WTC11 (cell line): ENCODE measurements around the gene AIF1. TPM values are rescaled to one million over a fixed set of nuclear protein-coding genes. Genes with fewer than 3 reads are reported as not detected.

Experiments
- ATAC-seq: fragments of 200-7000 bp; cut with Tn5 transposase; 2 replicates; pipeline ENCODE4 v1.10.0; 2021; ENCODE audit warnings: mild to moderate bottlenecking, moderate library complexity
- CTCF ChIA-PET: fragments of 300-600 bp; sonication (Branson Sonifier 250); formaldehyde crosslinking; loops from one replicate; lab custom pipeline; 2021; ENCODE audit warnings: antibody characterized with exemption; lab: Charles Lee
- POLR2A ChIA-PET: fragments of 350-600 bp; sonication (Branson Sonifier 250); formaldehyde crosslinking; loops from one replicate; lab custom pipeline; 2021; ENCODE audit warnings: antibody characterized with exemption; lab: Charles Lee
- DNase-seq: peaks from one replicate; pipeline ENCODE4 v3.0.0; 2021; ENCODE audit warnings: low spot score
- H3K27ac Mint-ChIP-seq: 2 replicates; pipeline ENCODE4 v1.8.0; 2021; ENCODE audit warnings: mixed read lengths
- H3K27me3 Mint-ChIP-seq: 2 replicates; pipeline ENCODE4 v1.8.0; 2021; ENCODE audit warnings: low read depth, mild to moderate bottlenecking, moderate library complexity, mixed read lengths
- H3K36me3 Mint-ChIP-seq: 2 replicates; pipeline ENCODE4 v1.8.0; 2021; ENCODE audit warnings: mixed read lengths
- H3K4me1 Mint-ChIP-seq: 2 replicates; pipeline ENCODE4 v1.8.0; 2022; ENCODE audit warnings: mixed read lengths
- H3K4me3 Mint-ChIP-seq: 2 replicates; pipeline ENCODE4 v1.8.0; 2021; ENCODE audit warnings: mild to moderate bottlenecking, moderate library complexity, mixed read lengths
- H3K9me3 Mint-ChIP-seq: 2 replicates; pipeline ENCODE4 v1.8.0; 2021; ENCODE audit warnings: mixed read lengths
- ATF6 ChIP-seq: sonication (generic); formaldehyde crosslinking; IDR thresholded peaks from 2 replicates; pipeline ENCODE4 v1.8.1; 2023; ENCODE audit warnings: mild to moderate bottlenecking, missing genetic modification reagents
- CDX4 ChIP-seq: fragments of 250-450 bp; sonication (Bioruptor Pico); IDR thresholded peaks from 2 replicates; pipeline ENCODE4 v1.9.0; 2021; ENCODE audit warnings: moderate library complexity, mild to moderate bottlenecking, inconsistent platforms, borderline replicate concordance
- CTCF ChIP-seq: fragments of 200-600 bp; IDR thresholded peaks from 2 replicates; pipeline ENCODE4 v1.8.0; 2022; ENCODE audit warnings: antibody characterized with exemption
- E2F1 ChIP-seq: sonication (generic); formaldehyde crosslinking; IDR thresholded peaks from 2 replicates; pipeline ENCODE4 v1.8.0; 2022; ENCODE audit warnings: mild to moderate bottlenecking, missing genetic modification reagents
- E2F5 ChIP-seq: sonication (generic); formaldehyde crosslinking; IDR thresholded peaks from 2 replicates; pipeline ENCODE4 v1.8.1; 2022; ENCODE audit warnings: mild to moderate bottlenecking, moderate library complexity, missing genetic modification reagents
- ETV6 ChIP-seq: sonication (generic); formaldehyde crosslinking; IDR thresholded peaks from 2 replicates; pipeline ENCODE4 v1.8.1; 2022; ENCODE audit warnings: mild to moderate bottlenecking, missing genetic modification reagents
- FOXP4 ChIP-seq: sonication (generic); formaldehyde crosslinking; IDR thresholded peaks from 2 replicates; pipeline ENCODE4 v1.8.0; 2022; ENCODE audit warnings: mild to moderate bottlenecking, missing genetic modification reagents
- IRF1 ChIP-seq: sonication (generic); formaldehyde crosslinking; IDR thresholded peaks from 2 replicates; pipeline ENCODE4 v1.8.0; 2023; ENCODE audit warnings: missing genetic modification reagents
- KAT7 ChIP-seq: sonication (generic); formaldehyde crosslinking; IDR thresholded peaks from 2 replicates; pipeline ENCODE4 v1.8.1; 2023; ENCODE audit warnings: missing genetic modification reagents, mild to moderate bottlenecking, borderline replicate concordance
- MAX ChIP-seq: sonication (generic); formaldehyde crosslinking; IDR thresholded peaks from 2 replicates; pipeline ENCODE4 v1.8.0; 2022; ENCODE audit warnings: mild to moderate bottlenecking, missing genetic modification reagents
- NR2C2 ChIP-seq: sonication (generic); formaldehyde crosslinking; IDR thresholded peaks from 2 replicates; pipeline ENCODE4 v1.8.0; 2022; ENCODE audit warnings: mild to moderate bottlenecking, missing genetic modification reagents
- PRRX2 ChIP-seq: fragments of 250-450 bp; sonication (Bioruptor Pico); IDR thresholded peaks from 2 replicates; pipeline ENCODE4 v1.8.0; 2021; ENCODE audit warnings: mild to moderate bottlenecking
- SP1 ChIP-seq: sonication (generic); formaldehyde crosslinking; conservative IDR thresholded peaks from 2 replicates; pipeline ENCODE4 v1.8.1; 2022; ENCODE audit warnings: missing genetic modification reagents
- TEAD4 ChIP-seq: sonication (generic); formaldehyde crosslinking; IDR thresholded peaks from 2 replicates; pipeline ENCODE4 v1.8.0; 2022; ENCODE audit warnings: mild to moderate bottlenecking, missing genetic modification reagents
- ZNF138 ChIP-seq: sonication (generic); formaldehyde crosslinking; conservative IDR thresholded peaks from 2 replicates; pipeline ENCODE4 v1.8.1; 2022; ENCODE audit warnings: mild to moderate bottlenecking, moderate library complexity, missing genetic modification reagents
- ZNF263 ChIP-seq: sonication (generic); formaldehyde crosslinking; IDR thresholded peaks from 2 replicates; pipeline ENCODE4 v1.8.1; 2022; ENCODE audit warnings: low read depth, mild to moderate bottlenecking, moderate library complexity, missing genetic modification reagents
- ZNF281 ChIP-seq: sonication (generic); formaldehyde crosslinking; IDR thresholded peaks from 2 replicates; pipeline ENCODE4 v1.8.0; 2023; ENCODE audit warnings: mild to moderate bottlenecking, missing genetic modification reagents
- ZNF425 ChIP-seq: fragments of 250-450 bp; sonication (Bioruptor Pico); conservative IDR thresholded peaks from 2 replicates; pipeline ENCODE4 v1.9.0; 2021; ENCODE audit warnings: mild to moderate bottlenecking
- total RNA-seq: library from RNA; stranded (reverse); gene quantifications from 3 replicates; pipeline ENCODE4 v1.2.3, GENCODE V29; 2021

AIF1 gene
- total RNA-seq, 1 experiment from 2014 or later, result 5.4 TPM

GRCh38 chr6:31580438-31580740 is 34.6 kb upstream of the AIF1 start (continued):
- TF ChIP-seq ATF6 (CRISPR knock-in tag) (no peak), NR2C2 (CRISPR knock-in tag) (no peak), TEAD4 (CRISPR knock-in tag) (no peak), CDX4 (no peak), E2F1 (CRISPR knock-in tag) (no peak), ZNF425 (CRISPR knock-in tag) (no peak)

- Mint-ChIP-seq H3K9me3 (no peaks in the 10 kb centered on the region), H3K4me3 (peak overlapping the region; percentile 92), H3K36me3 (no peaks in the 10 kb centered on the region), H3K27ac (peak overlapping the region; percentile 10; the same call in 1 of the 2 replicates), H3K27me3 (peaks cover 48% of the 10 kb centered on the region), H3K4me1 (peaks cover 38% of the 10 kb centered on the region)
- ATAC-seq (peak; percentile 72), DNase-seq (peak; percentile 90)
- ChIA-PET POLR2A (interaction anchor here (0.6 to 1.5 kb wide), 5 partner anchors 23 to 282 kb away, joined by 3 to 5 read pairs (median 3); partner anchors contain the start of genes ATP6V1G2, DDX39B, NEU1 and NFKBIL1), CTCF (interaction anchor here (0.5 to 15.1 kb wide), 29 partner anchors 9 to 282 kb away, joined by 3 to 293 read pairs (median 4); partner anchors contain the start of genes ATP6V1G2, C6orf47, DDX39B and MICB)
- TF ChIP-seq SP1 (CRISPR knock-in tag) (no peak), MAX (CRISPR knock-in tag) (peak; percentile 75), E2F5 (CRISPR knock-in tag) (peak; percentile 37; the same call in 1 of the 2 replicates), FOXP4 (0 out of 2 replicates have a peak, but pooled peaks have one; percentile 24), ETV6 (CRISPR knock-in tag) (peak; percentile 65; the same call in 1 of the 2 replicates), PRRX2 (CRISPR knock-in tag) (0 out of 2 replicates have a peak, but pooled peaks have one; percentile 43), KAT7 (CRISPR knock-in tag) (peak; percentile 70; the same call in 1 of the 2 replicates), ZNF281 (CRISPR knock-in tag) (0 out of 2 replicates have a peak, but pooled peaks have one; percentile 46), CDX4 (no peak), CTCF (peak; percentile 95), ZNF138 (CRISPR knock-in tag) (no peak), IRF1 (CRISPR knock-in tag) (no peak), ZNF263 (CRISPR knock-in tag) (peak; percentile 56; the same call in 1 of the 2 replicates)
Measured at GRCh38 chr6:31580807-31581433, 34.1 kb upstream of the AIF1 start.
